CD4-positive, alpha-beta T cell (primary cell): ENCODE results near the gene SORCS2. TPM values are rescaled to one million over a fixed set of nuclear protein-coding genes. Genes with fewer than 3 reads are reported as not detected.

Source experiments
- ATAC-seq: fragments of 200-7000 bp; cut with Tn5 transposase; one replicate; pipeline ENCODE4 v1.10.0; 2022; ENCODE audit warnings: mild to moderate bottlenecking; ENCODE audit not compliant: poor library complexity
- CTCF ChIA-PET: fragments of 350-600 bp; sonication (Branson Sonifier 250); formaldehyde crosslinking; loops from one replicate; lab custom pipeline; 2021; ENCODE audit warnings: antibody characterized with exemption, inconsistent platforms; lab: Charles Lee
- POLR2A ChIA-PET: fragments of 350-600 bp; sonication (Branson Sonifier 250); formaldehyde crosslinking; loops from one replicate; lab custom pipeline; 2021; ENCODE audit warnings: antibody characterized with exemption, inconsistent platforms; lab: Charles Lee
- DNase-seq, 14 experiments: peaks; one replicate each; pipeline ENCODE4 v3.0.0-alpha.2; 2013 to 2020; ENCODE audit warnings: mixed read lengths in 2 of 14
- H3K27ac ChIP-seq, 2 donors: one replicate each; pipeline versions ENCODE4 v1.5.1 to v1.7.0; 2013; ENCODE audit warnings: low read length in 2 of 2, low read depth in 1 of 2, mild to moderate bottlenecking in 1 of 2
- H3K27me3 ChIP-seq, 2 experiments: 1 replicate in 1 of 2; 2 replicates in 1 of 2; pipeline versions ENCODE4 v1.6.1 to v1.7.0; 2013; ENCODE audit warnings: low read length in 2 of 2, control low read depth in 1 of 2, mild to moderate bottlenecking in 1 of 2, moderate library complexity in 1 of 2; ENCODE audit not compliant: insufficient read depth in 2 of 2, control insufficient read depth in 1 of 2
- H3K36me3 ChIP-seq: one replicate; pipeline ENCODE4 v1.6.1; 2013; ENCODE audit warnings: low read length, control low read depth; ENCODE audit not compliant: insufficient read depth
- H3K4me1 ChIP-seq: one replicate; pipeline ENCODE4 v1.6.1; 2013; ENCODE audit warnings: low read length, control low read depth; ENCODE audit not compliant: insufficient read depth
- H3K4me3 ChIP-seq: one replicate; pipeline ENCODE4 v1.5.1; 2013; ENCODE audit warnings: mild to moderate bottlenecking, low read length, moderate library complexity
- H3K9me3 ChIP-seq, 2 experiments: 1 replicate in 1 of 2; 2 replicates in 1 of 2; pipeline versions ENCODE4 v1.6.1 to v1.7.0; 2013; ENCODE audit warnings: low read length in 2 of 2, mild to moderate bottlenecking in 2 of 2, control low read depth in 1 of 2, moderate library complexity in 1 of 2; ENCODE audit not compliant: control insufficient read depth in 1 of 2, insufficient read depth in 1 of 2
- H3K27ac Mint-ChIP-seq: one replicate; pipeline ENCODE4 v1.8.0; 2020; ENCODE audit warnings: mixed read lengths
- H3K27me3 Mint-ChIP-seq: one replicate; pipeline ENCODE4 v1.8.0; 2021; ENCODE audit warnings: mixed read lengths
- H3K36me3 Mint-ChIP-seq: one replicate; pipeline ENCODE4 v1.8.0; 2021; ENCODE audit warnings: low read depth, mixed read lengths
- H3K4me1 Mint-ChIP-seq: one replicate; pipeline ENCODE4 v1.8.0; 2021; ENCODE audit warnings: low read depth, mixed read lengths
- H3K4me3 Mint-ChIP-seq: one replicate; pipeline ENCODE4 v1.8.0; 2020; ENCODE audit warnings: mild to moderate bottlenecking, mixed read lengths
- H3K9me3 Mint-ChIP-seq: one replicate; pipeline ENCODE4 v1.8.0; 2020; ENCODE audit warnings: mixed read lengths
- intact Hi-C, 2 experiments: fragments of 100-400 bp; cut with DNase I in 1 of 2; cut with micrococcal nuclease in 1 of 2; formaldehyde crosslinking; loops; one replicate each; pipeline versions ENCODE4 v1.15.1 to v1.9.0; 2023 to 2025; cut with DNase I, micrococcal nuclease
- total RNA-seq, 174 experiments: library from RNA in 2 of 174; stranded (reverse) in 2 of 174; gene quantifications; one replicate each; pipeline ENCODE4 v1.2.3 and lab custom pipeline; 2021 to 2026
- TF ChIP-seq, protein P1 (sequence below): fragments of 200-600 bp; IDR thresholded peaks from one replicate; pipeline ENCODE4 v1.8.0; 2022; ENCODE audit warnings: antibody characterized with exemption, mild to moderate bottlenecking

Gene SORCS2
- total RNA-seq, 2 experiments from 2014 or later: not detected

DNA sequence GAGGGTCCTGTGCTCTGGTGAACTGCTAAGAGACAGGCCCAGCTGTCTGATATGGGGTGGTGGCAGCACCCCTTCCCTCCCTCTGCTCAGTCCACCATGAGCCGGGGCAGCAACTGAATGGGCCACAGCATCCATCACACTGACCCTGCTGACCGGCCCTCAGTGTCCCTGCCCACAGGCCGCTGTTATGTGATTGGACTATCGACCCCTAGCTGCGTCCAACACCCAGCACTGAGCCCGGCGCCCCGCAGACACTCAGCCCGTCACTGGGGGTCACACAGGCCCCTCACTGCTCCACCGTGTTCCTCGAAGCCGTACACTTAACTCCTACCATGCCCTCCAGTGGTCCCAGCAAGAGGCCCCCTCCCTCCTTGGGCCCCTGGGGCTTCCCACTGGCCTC is 331.2 kb downstream of the SORCS2 start:
- Mint-ChIP-seq H3K36me3 (no peaks in the 10 kb centered on the region), H3K4me3 (no peak overlapping the region), H3K27me3 (peaks cover 62% of the 10 kb centered on the region), H3K4me1 (no peaks in the 10 kb centered on the region), H3K9me3 (no peaks in the 10 kb centered on the region), H3K27ac (no peak overlapping the region)
- TF ChIP-seq, protein P1, sequence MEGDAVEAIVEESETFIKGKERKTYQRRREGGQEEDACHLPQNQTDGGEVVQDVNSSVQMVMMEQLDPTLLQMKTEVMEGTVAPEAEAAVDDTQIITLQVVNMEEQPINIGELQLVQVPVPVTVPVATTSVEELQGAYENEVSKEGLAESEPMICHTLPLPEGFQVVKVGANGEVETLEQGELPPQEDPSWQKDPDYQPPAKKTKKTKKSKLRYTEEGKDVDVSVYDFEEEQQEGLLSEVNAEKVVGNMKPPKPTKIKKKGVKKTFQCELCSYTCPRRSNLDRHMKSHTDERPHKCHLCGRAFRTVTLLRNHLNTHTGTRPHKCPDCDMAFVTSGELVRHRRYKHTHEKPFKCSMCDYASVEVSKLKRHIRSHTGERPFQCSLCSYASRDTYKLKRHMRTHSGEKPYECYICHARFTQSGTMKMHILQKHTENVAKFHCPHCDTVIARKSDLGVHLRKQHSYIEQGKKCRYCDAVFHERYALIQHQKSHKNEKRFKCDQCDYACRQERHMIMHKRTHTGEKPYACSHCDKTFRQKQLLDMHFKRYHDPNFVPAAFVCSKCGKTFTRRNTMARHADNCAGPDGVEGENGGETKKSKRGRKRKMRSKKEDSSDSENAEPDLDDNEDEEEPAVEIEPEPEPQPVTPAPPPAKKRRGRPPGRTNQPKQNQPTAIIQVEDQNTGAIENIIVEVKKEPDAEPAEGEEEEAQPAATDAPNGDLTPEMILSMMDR: no peak
- H3K9me3 ChIP-seq: peaks cover 0 to 13% of the 10 kb centered on the region in 2 experiments
- H3K36me3 ChIP-seq: no peaks in the 10 kb centered on the region
- ATAC-seq (no peak), DNase-seq (no peak)
- peaks cover 11 to 17% of the 10 kb centered on the region in 2 experiments for H3K27me3 ChIP-seq
- intact Hi-C loops: no loop called here
- CTCF ChIA-PET: no interaction called here
- no peak overlapping the region for H3K27ac ChIP-seq
- POLR2A ChIA-PET: no interaction called here
- peaks cover 16% of the 10 kb centered on the region for H3K4me1 ChIP-seq
- no peak overlapping the region for H3K4me3 ChIP-seq

DNA sequence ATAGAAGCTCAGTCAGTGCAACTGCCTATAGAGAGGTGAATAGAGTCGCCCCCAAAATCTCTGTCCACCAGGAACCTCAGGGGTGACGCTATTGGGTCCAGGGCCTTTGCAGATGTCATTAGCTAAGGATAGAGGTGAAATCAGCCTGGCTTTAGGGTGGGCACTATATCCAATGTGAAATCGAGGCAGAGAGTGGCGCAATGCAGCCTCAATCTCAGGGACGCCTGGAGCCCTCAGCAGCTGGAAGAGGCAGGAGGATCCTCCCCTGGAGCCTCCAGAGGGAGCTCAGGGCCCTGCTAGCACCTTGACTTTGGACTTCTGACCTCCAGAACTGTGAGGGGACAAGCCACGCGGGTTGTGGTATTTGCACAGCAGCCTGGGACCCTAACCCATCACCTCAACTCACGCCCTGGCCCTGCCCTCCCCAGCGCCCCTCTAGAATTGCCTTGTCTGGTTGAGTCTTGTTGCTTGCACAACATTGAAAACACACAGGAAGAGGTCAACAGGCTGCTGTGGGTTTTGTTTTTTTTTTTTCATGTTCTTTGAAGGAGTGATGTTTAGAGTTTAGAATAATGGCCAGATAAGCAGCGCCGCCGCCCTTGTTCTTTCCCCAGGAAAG is 331.8 kb downstream of the SORCS2 start:
- H3K36me3 ChIP-seq: no peaks in the 10 kb centered on the region
- Mint-ChIP-seq H3K9me3 (no peaks in the 10 kb centered on the region), H3K27ac (no peak overlapping the region), H3K4me3 (no peak overlapping the region), H3K36me3 (no peaks in the 10 kb centered on the region), H3K4me1 (no peaks in the 10 kb centered on the region), H3K27me3 (peaks cover 68% of the 10 kb centered on the region)
- peaks cover 11 to 17% of the 10 kb centered on the region in 2 experiments for H3K27me3 ChIP-seq
- no peak for ATAC-seq
- ChIA-PET CTCF (no interaction called here), POLR2A (no interaction called here)
- H3K27ac ChIP-seq: no peak overlapping the region
- peaks cover 16% of the 10 kb centered on the region for H3K4me1 ChIP-seq
- H3K9me3 ChIP-seq: peaks cover 0 to 13% of the 10 kb centered on the region in 2 experiments
- peak in 1 of 14 experiments; percentile 13 for DNase-seq
- TF ChIP-seq, protein P1: no peak
- H3K4me3 ChIP-seq: no peak overlapping the region
- intact Hi-C loops: no loop called here

DNA sequence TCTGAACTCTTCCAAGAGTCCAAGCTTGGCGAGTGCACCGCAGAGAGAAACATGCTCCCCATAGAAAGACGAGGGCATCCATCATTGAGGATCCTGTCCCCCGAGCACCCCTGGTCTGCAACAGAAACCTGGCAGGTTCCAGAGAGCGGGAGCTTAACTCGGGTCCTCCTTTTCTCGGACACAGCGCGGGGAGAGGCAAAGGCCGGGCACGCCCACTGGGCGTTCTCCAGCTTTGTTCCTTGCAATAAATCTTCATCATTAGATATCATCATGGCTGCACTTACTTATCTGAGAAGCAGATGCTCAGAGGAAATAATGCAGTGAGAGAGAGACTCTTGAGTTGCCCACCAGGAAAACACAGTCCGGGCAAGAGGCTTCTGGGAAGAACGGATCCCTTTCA is 332.5 kb downstream of the SORCS2 start:
- peaks cover 65% of the 10 kb centered on the region for H3K27me3 Mint-ChIP-seq
- ChIA-PET CTCF (no interaction called here), POLR2A (no interaction called here)
- no peak overlapping the region for H3K4me3 Mint-ChIP-seq
- Histone ChIP-seq H3K27me3 (peaks cover 16 to 17% of the 10 kb centered on the region in 2 experiments), H3K4me3 (no peak overlapping the region), H3K9me3 (peaks cover 0 to 13% of the 10 kb centered on the region in 2 experiments), H3K4me1 (peaks cover 16% of the 10 kb centered on the region), H3K36me3 (no peaks in the 10 kb centered on the region), H3K27ac (no peak overlapping the region)
- H3K36me3 Mint-ChIP-seq: no peaks in the 10 kb centered on the region
- no peak for ATAC-seq
- H3K27ac Mint-ChIP-seq: no peak overlapping the region
- H3K4me1 Mint-ChIP-seq: no peaks in the 10 kb centered on the region
- H3K9me3 Mint-ChIP-seq: no peaks in the 10 kb centered on the region
- TF ChIP-seq, protein P1: no peak
- no peak for DNase-seq
- intact Hi-C loops: no loop called here
